Chondrocyte (in vitro differentiated cells): ENCODE measurements around the gene PCDHGA3. TPM values are rescaled to one million over a fixed set of nuclear protein-coding genes. Genes with fewer than 3 reads are reported as not detected.

ENCODE experiments used
- DNase-seq: peaks from one replicate; pipeline ENCODE4 v3.0.0; 2021; ENCODE audit warnings: mixed read lengths, low spot score
- H3K27ac Mint-ChIP-seq: one replicate; pipeline ENCODE4 v1.8.0; 2021; ENCODE audit warnings: mild to moderate bottlenecking, moderate library complexity, mixed read lengths; ENCODE audit not compliant: unreplicated experiment
- H3K27me3 Mint-ChIP-seq: 2 replicates; pipeline ENCODE4 v1.8.0; 2021; ENCODE audit warnings: low read depth, mixed read lengths
- H3K36me3 Mint-ChIP-seq: 2 replicates; pipeline ENCODE4 v1.8.0; 2021; ENCODE audit warnings: low read depth, mixed read lengths
- H3K4me1 Mint-ChIP-seq: 2 replicates; pipeline ENCODE4 v1.8.0; 2021; ENCODE audit warnings: low read depth, mild to moderate bottlenecking, mixed read lengths
- H3K4me3 Mint-ChIP-seq: one replicate; pipeline ENCODE4 v1.8.0; 2021; ENCODE audit warnings: mild to moderate bottlenecking, moderate library complexity, mixed read lengths; ENCODE audit not compliant: unreplicated experiment
- H3K9me3 Mint-ChIP-seq: 2 replicates; pipeline ENCODE4 v1.8.0; 2021; ENCODE audit warnings: low read depth, mixed read lengths
- total RNA-seq: library from RNA; stranded (reverse); gene quantifications from 3 replicates; pipeline ENCODE4 v1.2.1, GENCODE V29; 2021
- TF ChIP-seq, protein P1 (sequence below): fragments of 200-600 bp; sonication (generic); IDR thresholded peaks from 2 replicates; pipeline ENCODE4 v1.5.0; 2021; ENCODE audit warnings: antibody characterized with exemption, mild to moderate bottlenecking, moderate library complexity

PCDHGA3 gene
- total RNA-seq, 1 donor from 2014 or later = 0.12 TPM

DNA sequence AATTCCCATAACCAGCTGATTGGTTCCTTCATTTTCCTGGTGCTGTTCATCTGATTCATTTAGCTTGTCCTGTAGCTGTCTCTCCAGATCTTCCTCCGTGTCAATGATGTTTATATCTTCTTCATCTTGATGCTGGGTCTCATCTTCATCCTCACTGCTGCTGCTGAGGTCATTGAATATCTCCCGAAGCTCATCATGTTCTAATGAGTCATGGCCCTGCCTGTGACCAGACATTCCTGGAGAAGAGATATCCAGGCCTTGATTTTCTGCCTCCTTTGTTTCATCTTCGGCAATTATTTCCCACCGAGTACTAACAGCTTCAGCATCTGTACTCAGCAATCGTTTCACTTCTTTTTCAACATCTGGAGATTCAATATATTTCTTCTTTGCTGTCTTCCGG is 24.4 kb upstream of the PCDHGA3 start:
- H3K36me3 Mint-ChIP-seq = peaks cover 58% of the 10 kb centered on the region
- no peaks in the 10 kb centered on the region for H3K27me3 Mint-ChIP-seq
- H3K4me1 Mint-ChIP-seq = peaks cover 27% of the 10 kb centered on the region
- DNase-seq = no peak
- peak overlapping the region; percentile 98 for H3K4me3 Mint-ChIP-seq
- TF ChIP-seq, protein P1, sequence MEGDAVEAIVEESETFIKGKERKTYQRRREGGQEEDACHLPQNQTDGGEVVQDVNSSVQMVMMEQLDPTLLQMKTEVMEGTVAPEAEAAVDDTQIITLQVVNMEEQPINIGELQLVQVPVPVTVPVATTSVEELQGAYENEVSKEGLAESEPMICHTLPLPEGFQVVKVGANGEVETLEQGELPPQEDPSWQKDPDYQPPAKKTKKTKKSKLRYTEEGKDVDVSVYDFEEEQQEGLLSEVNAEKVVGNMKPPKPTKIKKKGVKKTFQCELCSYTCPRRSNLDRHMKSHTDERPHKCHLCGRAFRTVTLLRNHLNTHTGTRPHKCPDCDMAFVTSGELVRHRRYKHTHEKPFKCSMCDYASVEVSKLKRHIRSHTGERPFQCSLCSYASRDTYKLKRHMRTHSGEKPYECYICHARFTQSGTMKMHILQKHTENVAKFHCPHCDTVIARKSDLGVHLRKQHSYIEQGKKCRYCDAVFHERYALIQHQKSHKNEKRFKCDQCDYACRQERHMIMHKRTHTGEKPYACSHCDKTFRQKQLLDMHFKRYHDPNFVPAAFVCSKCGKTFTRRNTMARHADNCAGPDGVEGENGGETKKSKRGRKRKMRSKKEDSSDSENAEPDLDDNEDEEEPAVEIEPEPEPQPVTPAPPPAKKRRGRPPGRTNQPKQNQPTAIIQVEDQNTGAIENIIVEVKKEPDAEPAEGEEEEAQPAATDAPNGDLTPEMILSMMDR = no peak
- H3K27ac Mint-ChIP-seq = peak overlapping the region; percentile 100
- H3K9me3 Mint-ChIP-seq = peaks cover 61% of the 10 kb centered on the region

DNA sequence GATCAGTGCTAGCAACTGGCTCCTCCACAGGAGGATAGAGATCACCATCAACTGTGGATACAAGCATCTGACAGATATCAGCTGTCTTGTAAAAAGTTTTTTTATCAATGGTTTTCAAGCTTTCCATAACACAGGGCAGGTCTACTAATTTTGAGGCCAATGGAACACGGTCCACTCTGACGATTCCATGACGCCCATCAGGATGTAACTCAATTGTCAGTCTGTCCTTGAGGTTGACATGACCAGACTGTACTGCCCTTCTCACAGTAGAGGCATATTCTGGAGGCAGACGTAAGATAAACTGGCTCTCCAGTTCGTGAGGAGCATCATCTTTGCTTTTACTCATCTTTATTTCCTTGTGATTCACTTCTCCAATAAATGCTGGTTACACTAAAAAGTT is 23.9 kb upstream of the PCDHGA3 start:
- DNase-seq = no peak
- Mint-ChIP-seq H3K4me1 (peaks cover 27% of the 10 kb centered on the region), H3K36me3 (peaks cover 56% of the 10 kb centered on the region), H3K27me3 (no peaks in the 10 kb centered on the region), H3K4me3 (peak overlapping the region; percentile 98), H3K27ac (peak overlapping the region; percentile 100), H3K9me3 (peaks cover 57% of the 10 kb centered on the region)
- TF ChIP-seq, protein P1 = no peak

DNA sequence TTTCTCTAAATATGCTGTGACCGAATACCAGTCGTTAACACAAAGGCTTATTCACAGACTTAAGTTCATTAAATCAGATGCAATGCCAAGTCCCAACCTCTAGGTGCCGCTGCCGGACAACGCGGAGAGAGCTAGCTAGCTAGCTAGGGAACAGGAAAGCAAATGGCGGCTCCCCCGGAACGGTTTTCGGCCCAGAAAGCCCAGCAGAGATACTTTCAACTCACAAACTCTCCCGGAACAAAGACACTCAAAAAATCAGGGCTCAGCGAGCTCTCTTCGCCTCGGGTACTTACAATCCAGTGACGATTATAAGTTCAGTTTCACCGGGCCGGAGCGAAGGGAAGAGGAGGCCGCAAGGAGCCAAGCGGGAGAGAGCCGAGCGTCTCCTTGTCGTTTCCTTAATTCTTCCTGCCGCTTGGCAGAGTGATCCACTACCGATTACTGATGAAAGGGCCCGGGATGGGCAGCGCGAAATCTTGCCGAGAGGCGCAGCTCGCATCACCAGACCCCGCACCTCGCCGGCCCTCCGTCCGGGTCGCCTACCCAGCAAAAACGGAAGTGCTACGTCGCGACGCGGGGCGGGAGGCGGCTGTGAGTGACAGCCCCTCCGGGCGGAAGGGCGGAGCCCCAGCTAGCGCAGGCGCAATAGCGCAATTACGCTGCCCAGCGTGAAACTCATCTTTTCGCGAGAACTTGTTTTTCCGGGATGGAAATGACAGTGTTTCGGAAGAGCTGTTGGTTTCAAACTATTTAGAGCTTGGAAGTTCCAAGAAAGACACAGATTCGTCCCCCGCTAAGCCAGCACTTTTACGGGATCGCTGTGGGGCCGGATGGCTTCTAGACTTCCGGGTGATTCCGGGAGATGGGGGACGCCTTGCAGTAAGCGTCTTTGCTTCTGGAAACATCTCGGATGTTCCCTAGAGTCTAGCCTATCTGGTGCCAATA is 23.1 kb upstream of the PCDHGA3 start, which contains the start of gene TAF7:
Gene TAF7, minus strand, starts transcription at position 560 of the 945 bp plus-strand sequence. CDS start 740 bp downstream, outside the sequence.
- DNase-seq = peak; percentile 97
- H3K9me3 Mint-ChIP-seq = peaks cover 49% of the 10 kb centered on the region
- H3K36me3 Mint-ChIP-seq = peaks cover 48% of the 10 kb centered on the region
- H3K4me1 Mint-ChIP-seq = peaks cover 25% of the 10 kb centered on the region
- peak within 1 kb of the TSS; percentile 98 for H3K4me3 Mint-ChIP-seq
- TF ChIP-seq, protein P1 = peak; percentile 95
- peak within 1 kb of the TSS; percentile 100 for H3K27ac Mint-ChIP-seq
- H3K27me3 Mint-ChIP-seq = no peaks in the 10 kb centered on the region

DNA sequence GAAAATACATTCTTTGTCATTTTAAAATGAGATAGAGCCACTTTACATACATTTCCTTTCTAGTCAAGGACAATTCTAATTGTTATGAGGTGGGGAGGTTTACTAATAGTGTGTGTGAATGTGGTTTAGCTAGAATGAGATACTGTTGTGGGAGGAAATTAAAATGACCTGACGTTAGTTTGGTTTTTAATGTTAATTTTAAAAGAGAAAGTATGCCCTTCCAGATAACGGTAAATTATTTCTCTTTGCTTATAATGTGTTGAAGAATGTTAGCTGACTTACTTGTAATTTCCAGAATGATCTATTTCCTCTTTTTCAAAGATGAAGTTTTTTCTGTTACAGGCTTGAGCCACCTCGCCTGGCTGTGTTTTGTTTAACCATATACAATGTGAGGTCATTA is 21.4 kb upstream of the PCDHGA3 start:
- Mint-ChIP-seq H3K36me3 (peaks cover 40% of the 10 kb centered on the region), H3K27ac (no peak overlapping the region), H3K4me1 (peaks cover 23% of the 10 kb centered on the region), H3K4me3 (no peak overlapping the region), H3K27me3 (no peaks in the 10 kb centered on the region), H3K9me3 (peaks cover 55% of the 10 kb centered on the region)
- TF ChIP-seq, protein P1 = no peak
- no peak for DNase-seq

DNA sequence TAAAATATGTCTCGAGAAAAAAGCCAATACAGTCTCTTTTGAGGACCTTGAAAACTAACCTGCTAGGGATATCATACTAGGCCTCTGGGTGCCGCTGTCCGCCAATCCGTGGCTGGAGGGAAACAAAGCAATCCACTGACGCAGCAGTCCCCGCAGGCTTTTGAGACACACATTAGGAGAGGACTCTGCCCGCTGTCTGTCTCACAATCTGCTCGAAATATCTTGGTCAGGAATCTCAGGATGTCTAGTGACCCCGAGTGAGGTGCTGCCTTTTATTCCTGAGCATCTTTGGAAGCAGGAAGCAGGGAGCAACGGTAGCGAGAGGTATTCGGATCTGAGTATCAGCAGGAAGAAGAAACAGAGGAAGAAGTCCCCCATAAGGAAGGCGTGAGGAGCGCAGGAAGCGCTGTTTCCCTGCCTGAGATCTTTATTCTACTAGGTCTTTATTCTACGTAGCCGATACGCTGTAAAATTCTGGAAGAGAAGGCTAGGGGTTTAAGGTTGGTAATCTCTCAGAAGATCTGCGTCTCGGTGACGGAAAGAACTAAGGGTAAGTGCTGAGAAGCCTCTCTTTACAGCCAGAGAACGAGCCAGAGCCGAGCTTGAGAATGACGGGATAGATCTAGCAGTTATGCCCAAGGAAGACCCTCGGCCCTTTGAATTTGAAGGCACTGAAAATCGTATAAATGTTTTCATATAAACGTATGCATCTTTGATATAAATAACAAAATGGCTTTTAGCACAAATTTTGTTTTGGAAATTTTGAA is 17.4 kb upstream of the PCDHGA3 start:
- no peak for DNase-seq
- Mint-ChIP-seq H3K27ac (no peak overlapping the region), H3K4me1 (no peaks in the 10 kb centered on the region), H3K4me3 (peak overlapping the region; percentile 54), H3K9me3 (peaks cover 47% of the 10 kb centered on the region), H3K36me3 (peaks cover 11% of the 10 kb centered on the region), H3K27me3 (no peaks in the 10 kb centered on the region)
- TF ChIP-seq, protein P1 = peak; percentile 29
